Measurements from ENCODE around the gene NT5C.
"Not testable (repeated sequence)": the region's sequence is repeated elsewhere in the genome, so short reads cannot be mapped to it uniquely, and the experiment has no call there.

- TF ChIP-seq, protein P1, sequence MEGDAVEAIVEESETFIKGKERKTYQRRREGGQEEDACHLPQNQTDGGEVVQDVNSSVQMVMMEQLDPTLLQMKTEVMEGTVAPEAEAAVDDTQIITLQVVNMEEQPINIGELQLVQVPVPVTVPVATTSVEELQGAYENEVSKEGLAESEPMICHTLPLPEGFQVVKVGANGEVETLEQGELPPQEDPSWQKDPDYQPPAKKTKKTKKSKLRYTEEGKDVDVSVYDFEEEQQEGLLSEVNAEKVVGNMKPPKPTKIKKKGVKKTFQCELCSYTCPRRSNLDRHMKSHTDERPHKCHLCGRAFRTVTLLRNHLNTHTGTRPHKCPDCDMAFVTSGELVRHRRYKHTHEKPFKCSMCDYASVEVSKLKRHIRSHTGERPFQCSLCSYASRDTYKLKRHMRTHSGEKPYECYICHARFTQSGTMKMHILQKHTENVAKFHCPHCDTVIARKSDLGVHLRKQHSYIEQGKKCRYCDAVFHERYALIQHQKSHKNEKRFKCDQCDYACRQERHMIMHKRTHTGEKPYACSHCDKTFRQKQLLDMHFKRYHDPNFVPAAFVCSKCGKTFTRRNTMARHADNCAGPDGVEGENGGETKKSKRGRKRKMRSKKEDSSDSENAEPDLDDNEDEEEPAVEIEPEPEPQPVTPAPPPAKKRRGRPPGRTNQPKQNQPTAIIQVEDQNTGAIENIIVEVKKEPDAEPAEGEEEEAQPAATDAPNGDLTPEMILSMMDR (conservative IDR thresholded peaks at IDR 0.05; ENCODE audit: low read length) = not testable (repeated sequence)
- TF ChIP-seq EZH2phosphoT487 (IDR thresholded peaks at IDR 0.05; ENCODE audit: borderline replicate concordance, low read depth, low read length) = not testable (repeated sequence)
Measured at GRCh38 chr17:75137762-75138161, 6.2 kb upstream of the NT5C start.

Data from OCI-LY7 (cell line).